Measurements from ENCODE around the gene ZNF385D.

The ZNF385D gene

DNA sequence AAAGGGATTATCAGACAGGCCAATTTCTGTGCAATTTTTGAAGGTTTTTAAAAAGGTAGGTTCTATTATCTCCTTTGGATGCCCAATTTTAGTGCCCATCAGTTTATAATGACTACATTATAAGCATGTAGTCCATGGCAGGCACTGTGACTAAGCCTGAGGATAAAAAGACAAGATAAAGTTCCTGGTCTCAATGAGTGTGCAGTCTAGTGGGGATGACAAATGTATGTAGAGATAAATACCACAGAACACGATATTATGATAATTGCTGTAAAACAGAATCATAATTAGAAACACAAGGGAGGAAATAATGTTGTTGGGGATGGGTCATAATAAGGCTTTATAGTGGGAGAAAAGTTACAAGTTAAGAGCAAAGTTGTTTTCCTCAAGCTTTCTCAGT is 163.1 kb downstream of the ZNF385D start:
- DNase-seq: no peak

DNA sequence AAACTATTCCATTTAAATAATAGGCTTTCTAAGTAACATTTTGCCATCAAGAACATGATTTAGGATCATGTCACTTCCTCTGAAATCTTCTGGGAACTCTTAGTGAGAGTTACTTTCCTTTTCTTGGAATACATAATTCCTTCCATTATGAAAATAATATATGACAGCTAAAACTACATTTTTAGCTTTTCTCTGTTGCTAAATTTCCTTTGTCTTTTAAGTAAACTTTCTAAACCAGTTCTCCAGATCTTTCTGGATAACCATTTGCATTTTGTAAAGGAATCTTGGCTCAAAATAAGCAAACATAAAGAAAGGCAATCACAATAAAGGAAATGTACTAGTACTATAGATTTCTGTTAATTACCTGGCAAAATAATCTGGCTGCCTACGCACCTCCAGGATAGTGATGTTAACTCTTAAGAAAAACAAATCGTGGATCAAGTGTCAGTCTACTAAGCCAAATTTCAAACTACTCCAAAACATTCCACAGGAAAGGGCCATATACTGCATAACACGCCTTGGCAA is 165.7 kb downstream of the ZNF385D start:
- no peak for DNase-seq

DNA sequence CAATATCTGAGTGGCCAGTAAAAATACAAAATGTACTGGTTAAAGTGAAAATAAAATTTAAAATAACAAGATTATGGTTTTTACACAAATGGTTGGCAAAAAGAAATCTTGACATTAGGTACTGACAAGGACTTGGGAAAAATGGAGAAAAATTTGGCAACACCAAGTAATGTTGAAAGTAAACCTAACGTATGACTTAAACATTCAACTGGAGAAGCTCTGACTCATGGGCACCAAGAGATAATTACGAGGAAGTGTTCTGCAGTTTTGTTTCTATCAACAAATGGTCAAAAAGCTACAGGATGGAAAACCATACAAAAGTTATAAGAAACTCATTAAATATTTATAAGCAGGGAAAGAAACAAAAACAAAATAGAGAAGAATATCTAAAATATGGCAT is 177.7 kb downstream of the ZNF385D start:
- DNase-seq: no peak

DNA sequence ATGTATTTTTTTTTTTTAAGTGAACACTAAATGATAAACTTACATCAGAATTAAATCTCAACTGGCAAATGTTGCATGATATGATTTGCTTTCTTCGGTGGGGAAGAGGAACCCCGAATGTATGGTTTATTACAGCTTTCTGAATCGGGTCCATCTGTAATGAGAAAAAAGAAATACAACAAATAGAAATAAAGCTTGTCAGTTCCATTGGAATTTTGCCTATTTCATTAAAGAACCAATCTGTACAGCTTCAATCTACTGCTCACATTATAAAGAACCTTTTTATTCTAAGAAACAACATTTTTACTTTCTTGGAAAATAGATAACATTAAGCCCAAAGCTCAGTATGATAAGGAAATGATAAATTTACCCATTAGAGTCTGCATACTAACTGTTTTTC is 186.5 kb downstream of the ZNF385D start:
- DNase-seq: no peak

DNA sequence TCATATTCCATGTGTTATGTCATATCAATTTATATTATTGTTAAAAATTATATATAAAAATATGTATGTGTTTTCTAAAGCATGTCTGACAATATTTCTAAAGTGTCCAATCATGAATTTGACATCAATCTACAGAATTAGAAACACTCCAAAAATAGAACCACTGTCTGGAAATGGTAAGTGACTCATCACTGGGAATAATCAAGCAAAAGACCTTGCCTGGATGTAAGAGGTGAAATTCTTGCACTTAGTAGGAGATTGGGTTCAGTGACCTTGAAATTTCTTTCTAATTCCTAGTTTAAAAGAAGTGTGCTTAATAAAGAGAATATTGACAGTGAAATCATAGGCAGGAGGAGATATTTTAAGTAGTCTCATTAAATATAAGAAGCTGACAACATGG is 188.8 kb downstream of the ZNF385D start:
- DNase-seq: no peak

DNA sequence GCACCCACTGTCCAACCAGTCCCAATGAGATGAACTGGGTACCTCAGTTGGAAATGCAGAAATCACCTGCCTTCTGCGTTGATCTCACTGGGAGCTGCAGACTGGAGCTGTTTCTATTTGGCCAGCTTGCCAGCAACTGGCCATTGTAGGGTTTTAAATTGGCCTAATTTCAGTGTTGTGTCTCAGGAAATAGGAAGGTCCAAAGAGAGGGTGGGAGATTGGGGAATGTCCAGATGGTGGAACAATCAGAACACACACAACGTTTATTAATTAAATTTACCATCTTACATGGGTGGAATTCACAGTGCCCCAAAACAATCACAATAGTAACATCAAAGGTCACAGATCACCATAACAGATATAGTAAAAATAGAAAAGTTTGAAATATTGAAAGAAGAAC is 189.5 kb downstream of the ZNF385D start:
- DNase-seq: no peak

DNA sequence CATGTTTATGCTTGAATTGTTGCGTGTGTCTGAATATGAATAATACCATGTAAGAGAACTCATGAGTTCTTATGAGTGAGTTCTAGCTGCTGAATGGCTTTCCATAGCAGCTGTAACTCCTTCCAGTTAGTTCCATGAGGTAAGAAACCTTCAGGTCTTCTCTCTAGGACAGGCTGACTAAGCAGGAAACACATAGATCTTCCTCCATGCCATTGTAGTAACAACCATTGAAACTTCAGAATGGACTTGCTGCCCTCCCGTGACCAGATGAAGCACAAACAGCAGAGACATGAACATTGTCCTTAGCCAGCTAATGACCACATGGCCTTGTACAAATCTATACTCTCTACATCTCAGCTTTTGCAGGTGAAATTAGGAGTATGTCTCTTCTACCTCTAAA is 200.0 kb downstream of the ZNF385D start:
- DNase-seq: no peak

DNA sequence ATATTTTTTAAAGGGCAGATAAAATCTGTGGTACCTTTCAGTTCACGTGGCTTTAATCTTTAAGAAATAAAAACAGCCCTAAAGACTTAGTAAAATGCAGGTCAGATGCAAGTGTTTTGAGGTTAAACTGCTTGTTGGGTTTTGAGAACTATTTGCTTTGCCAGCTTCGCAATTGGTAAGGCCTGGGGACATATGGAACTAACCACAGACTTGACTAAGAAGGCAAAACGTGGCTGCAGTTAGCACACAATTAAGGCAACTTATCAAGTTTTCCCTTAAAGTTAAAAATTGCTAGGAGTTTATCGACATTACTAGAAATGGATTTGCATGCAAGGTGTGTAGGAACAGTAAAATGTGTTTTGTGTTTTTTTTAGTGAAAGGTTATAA is 206.9 kb downstream of the ZNF385D start:
- DNase-seq: no peak

DNA sequence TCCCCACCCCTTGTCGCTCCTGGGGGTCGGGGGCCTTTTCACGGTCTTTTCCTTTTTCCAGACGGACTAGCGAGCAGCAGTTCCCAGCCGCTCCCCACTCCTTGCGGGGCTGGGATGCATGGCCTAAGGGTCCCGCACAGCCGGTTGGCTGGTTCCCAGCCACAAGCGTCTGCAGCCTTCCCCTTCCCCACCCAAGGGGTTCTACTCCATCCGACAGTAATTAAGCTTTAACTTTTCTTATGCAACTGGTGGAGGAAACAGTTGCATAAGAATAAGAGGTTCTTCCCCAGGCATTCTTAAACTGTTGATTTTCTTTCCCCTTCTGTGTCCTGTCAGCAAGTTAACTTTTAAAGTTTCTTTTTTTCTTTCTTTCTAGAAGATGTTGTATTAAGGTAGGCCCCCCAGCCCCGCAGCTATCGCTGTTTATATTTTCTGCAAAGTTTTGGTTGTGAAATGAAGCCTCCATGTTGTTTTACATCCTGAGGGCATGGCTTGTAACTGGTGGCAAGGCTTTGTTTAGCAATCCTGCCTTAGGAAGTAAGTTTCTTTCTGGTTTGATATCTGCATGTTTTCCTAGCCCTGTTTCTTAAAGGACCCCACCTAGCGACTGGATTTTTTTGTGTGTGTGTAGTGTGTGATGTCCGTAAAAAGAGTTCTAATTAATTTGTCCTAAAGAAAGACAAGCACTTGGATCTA is 207.5 kb downstream of the ZNF385D start:
- no peak for DNase-seq

DNA sequence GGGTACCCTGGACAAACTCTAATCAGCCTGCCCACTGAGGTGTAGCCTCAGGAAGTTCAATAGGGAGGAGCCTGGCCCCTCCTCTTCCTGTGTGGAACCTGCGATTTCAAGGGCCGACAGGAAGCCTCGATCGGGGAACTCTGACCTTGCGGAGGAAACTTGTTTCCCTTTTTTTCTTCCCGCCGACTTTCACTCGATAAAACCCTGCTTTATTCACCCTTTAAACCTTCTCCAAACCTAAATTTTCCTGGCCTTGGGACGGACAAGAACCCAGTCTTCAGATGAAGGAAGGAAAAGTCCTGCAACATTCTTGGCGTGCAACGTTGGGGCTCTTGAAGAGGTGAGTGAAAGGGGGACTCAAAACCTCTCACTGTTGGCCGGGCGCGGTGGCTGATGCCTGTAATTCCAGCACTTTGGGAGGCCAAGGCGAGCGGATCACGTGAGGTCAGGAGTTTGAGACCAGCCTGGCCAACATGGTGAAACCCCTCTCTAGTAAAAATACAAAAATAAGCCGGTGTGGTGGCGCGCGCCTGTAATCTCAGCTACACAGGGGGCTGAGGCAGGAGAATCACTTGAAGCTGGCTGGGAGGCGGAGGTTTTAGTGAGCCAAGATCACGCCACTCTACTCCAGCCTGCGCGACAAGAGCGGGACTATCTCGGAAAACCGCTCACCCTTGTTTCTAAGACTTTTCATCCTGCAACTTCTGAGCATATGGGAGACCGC is 208.2 kb downstream of the ZNF385D start:
- DNase-seq: no peak

DNA sequence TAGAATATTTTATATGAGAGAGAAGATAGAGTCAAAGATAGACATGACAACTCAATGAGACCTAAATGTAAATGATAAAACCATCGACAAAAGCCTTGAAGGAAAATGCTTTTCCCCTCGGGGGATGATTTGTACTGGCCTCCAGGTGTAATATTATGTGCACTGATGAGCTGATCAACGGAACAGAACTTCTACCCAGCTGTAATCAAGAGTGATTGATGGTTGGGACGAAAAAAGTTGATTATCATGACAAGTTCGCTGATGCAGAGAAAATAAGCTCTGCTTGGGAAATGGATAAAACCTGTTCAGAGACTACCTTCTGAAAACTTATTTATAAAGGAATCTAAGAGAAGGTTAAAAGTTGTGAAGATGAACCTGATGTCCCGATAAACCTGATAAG is 210.7 kb downstream of the ZNF385D start:
- no peak for DNase-seq

DNA sequence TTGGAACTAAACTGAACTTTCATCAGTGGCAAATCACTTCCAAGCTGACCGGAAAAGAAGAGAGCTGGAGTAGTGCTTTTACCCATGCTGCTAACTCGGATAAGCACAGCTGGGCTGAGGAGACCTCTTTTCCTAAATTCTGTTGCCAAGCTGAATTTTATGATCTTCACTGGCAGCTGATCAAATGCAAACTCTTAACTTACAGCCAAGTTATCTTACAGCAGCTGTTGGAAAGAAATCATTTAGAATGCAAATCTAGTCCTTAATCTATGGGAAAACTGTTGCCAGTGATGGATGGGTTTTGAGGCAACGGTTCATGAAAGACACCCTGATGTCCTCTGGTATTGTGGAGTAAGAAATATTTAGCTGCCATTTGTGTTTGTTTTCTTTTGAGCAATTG is 216.5 kb downstream of the ZNF385D start:
- DNase-seq: no peak

DNA sequence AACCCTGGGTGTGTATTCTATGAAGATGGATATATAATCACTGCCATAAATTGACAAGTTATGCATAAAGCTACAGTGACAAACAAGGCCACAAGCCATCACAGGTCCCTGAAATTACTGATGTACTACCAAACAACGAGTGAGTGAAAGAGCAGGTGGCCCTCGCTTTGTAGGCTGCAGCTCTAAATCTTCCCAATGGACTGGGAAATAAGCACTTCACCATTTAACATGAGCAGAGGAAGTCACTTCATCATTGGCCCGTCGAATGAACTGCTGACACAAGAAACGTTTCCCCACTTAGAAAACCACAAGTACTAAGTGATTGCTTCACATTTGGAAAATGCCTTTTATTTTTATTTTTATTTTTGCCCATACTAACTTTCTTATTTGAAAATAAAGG is 218.0 kb downstream of the ZNF385D start:
- DNase-seq: no peak

DNA sequence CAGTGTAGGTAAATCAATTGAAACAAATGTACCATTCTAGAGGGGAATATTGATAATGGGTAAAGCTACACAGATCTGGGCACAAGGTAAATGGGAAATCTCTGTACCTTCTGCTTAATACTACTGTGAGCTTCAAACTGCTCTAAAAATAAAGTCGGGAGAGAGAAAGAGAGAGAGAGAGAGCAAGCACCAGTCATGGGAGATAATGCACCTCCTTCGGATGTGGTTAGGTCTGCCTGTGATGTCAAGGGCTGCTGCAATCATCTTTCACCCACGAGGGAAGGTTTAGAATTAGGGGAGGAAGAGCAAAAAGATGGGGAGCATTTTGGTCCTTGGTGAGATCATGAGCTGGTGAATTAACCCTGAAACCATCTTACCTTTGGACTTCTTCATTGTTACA is 219.1 kb downstream of the ZNF385D start:
- no peak for DNase-seq

DNA sequence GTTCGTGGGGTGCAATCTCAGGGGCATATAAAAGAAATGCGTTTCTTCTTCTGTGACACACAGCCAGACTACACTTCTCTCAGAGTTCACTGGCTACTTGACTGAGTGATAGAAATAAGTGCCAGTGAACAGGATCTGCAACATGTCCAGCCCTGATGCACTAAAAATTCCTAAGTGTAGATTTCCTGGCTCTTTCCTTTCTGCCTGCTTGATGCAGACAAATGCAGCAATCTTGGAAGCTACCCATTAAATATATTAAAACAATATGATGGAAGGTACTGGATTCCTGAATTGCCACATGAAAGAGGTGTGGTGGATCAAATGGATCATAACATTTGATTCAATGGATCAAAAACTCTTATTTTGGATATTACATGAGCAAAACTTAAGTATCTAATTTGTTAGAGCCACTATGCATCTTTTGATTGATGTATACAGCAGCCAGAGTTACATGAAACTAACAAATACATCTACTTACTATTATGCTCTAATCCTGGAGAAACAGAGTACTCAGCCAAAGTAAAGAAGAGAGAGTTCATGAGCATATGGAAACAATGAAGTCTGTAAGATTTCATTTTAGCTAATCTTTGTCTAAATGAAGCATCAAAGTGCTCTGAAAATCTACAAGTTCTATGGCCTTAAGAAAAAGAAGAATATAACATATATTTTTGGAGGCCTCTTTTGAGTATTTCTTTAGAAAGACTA is 222.6 kb downstream of the ZNF385D start:
- no peak for DNase-seq

DNA sequence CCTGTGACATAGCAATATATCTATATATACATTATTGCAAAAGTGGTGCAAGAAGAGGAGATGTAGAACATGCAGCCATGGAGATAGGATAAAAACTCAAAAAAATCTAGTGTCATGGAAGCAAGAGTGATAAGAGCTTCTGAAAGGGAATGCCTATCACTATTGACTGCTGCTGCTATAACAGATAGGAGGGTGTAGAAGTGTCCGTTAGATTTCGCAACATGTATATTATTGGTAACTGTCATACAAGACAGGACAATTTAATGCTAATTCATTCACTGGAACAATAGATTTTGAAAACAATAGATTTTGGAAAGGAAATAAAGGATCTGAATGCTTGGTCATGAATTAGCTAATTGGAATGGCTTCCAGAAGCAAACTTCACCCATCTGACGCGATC is 224.5 kb downstream of the ZNF385D start:
- DNase-seq: no peak

DNA sequence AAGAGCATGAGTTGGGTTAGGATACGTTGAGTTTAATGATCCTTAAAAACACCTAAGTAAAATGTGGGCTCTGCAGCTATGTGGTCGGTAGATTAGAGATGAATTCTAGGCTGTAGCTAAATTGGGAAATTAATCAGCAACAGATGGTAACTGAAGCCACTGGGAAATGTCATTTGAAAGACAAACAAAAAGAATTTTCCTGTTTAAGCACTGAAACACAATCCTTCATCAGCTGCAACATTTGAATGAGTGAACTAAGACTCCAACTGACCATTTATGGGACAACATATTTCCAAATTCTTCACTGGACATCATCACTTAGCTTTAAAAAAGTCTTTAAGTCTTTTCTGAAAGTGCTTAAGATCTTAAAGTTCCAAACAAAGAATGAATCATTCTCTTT is 226.9 kb downstream of the ZNF385D start:
- no peak for DNase-seq

DNA sequence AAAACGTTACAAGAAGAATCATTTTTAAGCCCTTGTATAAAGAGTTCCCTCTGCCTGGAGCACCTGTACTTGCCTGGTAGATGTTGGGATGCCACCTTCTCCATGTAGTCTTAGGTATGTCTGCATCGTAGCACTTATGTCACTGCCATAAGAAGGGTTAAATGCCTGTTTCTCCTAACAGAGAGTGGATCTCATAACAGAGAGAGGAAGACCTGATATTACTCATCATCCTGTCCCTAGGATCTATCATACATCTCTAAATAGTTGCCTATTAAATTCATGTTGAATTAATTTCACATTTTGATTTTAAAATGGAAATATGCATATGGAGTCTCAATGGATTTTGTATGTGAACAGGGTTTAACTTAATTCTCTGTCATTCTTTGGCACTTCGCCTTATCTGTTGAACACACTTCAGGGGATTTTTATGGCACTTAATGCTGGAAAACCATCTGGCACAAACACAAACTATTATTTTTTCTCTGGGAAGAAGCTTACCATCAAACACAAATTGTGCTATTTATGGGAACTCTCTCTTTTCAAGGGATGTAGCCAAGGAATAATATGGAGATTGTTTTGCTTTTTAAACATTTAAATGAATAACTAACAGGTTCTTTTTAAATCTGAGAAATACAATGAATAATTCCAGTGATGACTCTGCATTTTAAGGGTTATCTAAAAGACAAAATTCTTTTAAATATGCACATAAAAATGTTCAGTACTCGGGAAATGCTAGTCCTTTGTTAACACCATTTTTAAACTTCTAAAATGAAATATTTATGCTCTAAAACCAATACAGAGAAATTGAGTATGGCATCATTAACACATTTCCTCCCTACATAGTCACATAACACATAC is 230.7 kb downstream of the ZNF385D start:
- DNase-seq: no peak

DNA sequence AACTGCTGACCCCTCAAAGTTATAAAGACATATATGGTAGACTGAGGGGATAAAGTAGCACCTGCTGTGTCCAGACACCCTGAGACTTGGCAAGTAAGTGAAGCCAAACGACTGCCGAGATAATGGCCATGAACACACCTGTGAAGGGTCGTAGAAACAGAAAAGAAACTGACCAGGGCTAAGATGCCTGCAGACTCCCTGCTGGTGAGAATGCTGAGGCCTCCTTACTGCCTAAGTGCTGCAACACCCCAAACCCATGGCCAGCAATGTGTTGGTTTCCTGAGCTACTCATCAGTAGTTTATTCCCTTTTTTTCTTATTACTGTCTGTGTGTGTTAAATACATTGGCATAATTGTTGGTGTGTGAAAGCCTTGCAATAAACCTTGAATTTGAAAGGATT is 233.8 kb downstream of the ZNF385D start:
- no peak for DNase-seq

DNA sequence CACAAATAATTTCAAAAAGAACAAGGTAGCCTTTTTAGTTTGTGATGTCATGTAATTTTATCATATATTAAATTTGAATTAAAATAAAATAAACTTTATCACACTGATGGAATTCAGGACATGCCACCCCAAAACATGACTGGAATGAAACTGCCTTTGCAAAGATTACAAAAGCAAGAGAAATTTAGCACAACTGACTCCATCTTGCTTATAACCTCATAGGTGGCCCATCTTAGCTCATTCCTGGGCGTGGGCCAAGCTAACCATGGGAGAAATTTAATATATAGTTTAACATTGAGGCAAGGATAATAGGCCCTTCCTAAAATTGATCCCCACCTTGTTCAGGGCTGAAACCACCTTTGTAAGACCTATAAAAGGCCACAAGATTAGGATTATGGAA is 235.6 kb downstream of the ZNF385D start:
- no peak for DNase-seq

DNA sequence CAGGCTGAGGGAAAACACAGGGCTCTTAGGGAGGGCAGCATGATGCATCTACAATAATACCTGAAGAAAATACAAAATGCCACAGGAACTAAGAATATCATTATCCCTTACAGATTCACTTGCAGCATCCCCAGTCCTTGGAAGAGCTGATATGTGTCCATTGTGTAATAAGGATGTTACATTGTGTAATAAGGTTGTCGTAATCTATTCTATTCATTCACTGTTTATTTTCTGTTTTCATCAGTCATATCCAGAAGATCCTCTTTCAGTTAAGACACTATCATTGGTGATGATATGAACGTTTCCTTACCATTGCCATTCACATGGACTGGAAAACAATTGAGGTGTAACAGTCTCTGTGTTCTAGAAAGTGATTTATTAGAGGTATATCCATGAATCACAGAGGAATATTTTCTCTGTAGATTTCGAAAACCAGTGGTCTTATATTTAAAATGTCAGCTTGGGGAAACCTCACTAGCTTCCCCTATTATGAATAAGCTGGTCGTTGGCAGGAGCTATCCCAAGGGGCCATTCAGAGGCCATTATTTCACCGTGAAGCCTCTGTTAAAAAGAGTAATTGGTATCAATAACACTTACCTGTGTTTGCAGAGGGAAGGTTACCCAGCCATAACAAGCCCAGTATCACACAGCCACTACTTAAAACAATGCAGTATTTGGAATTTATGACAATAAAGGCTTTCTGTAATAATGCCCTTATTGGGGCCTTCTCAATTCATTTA is 241.1 kb downstream of the ZNF385D start:
- DNase-seq: no peak

DNA sequence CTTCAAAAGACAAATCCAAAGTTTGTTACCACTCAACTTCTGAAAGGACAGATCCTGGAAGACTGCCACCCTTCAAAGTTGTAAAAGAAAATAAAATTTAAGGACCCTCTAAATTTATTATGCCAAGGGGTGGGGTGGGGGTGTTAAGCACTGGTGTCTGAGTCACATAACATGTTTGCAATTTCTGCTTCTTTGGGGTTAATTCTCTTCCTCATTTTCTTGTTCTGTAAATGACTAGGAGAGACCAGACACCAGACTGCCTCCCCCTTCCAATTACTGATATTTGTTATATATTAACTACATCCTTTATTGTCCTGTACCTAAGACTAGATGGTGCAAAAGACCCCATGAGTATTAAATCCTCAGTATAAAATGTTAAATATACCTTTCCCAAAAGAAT is 242.8 kb downstream of the ZNF385D start:
- DNase-seq: no peak

Data from effector CD4-positive, alpha-beta T cell (primary cell).